MCF 10A (cell line): ENCODE measurements around the gene SLAMF1. TPM values are rescaled to one million over a fixed set of nuclear protein-coding genes. Genes with fewer than 3 reads are reported as not detected.
"Not testable (repeated sequence)": the region's sequence is repeated elsewhere in the genome, so short reads cannot be mapped to it uniquely, and the experiment has no call there.

ENCODE experiments used
- BruUV-seq: library from RNA; stranded (reverse); fragments of 400-500 nt; replicated peaks from 2 replicates; lab custom pipeline; 2021; lab: Mats Ljungman, UMichigan
- CTCF ChIA-PET: fragments of 300-600 bp; sonication (Branson Sonifier 250); formaldehyde crosslinking; extraction: SDS; loops from one replicate; lab custom pipeline; 2021; ENCODE audit warnings: antibody characterized with exemption, inconsistent platforms; lab: Yijun Ruan, JAX
- POLR2A ChIA-PET: fragments of 300-600, 350-650 bp; sonication (Branson Sonifier 250); formaldehyde crosslinking; extraction: SDS; loops from one replicate; lab custom pipeline; 2020; ENCODE audit warnings: antibody characterized with exemption, inconsistent platforms; lab: Yijun Ruan, JAX
- DNase-seq: peaks from one replicate; pipeline ENCODE4 v3.0.0-alpha.2; 2018; ENCODE audit not compliant: unreplicated experiment
- H3K27ac Mint-ChIP-seq: one replicate; pipeline ENCODE4 v1.8.0; 2022; ENCODE audit warnings: mild to moderate bottlenecking, low read depth, mixed read lengths; ENCODE audit not compliant: unreplicated experiment
- H3K27me3 Mint-ChIP-seq: one replicate; pipeline ENCODE4 v1.8.0; 2022; ENCODE audit warnings: mixed read lengths; ENCODE audit not compliant: insufficient read depth, unreplicated experiment
- H3K36me3 Mint-ChIP-seq: one replicate; pipeline ENCODE4 v1.8.0; 2022; ENCODE audit warnings: mild to moderate bottlenecking, moderate library complexity, mixed read lengths; ENCODE audit not compliant: insufficient read depth, unreplicated experiment
- H3K4me1 Mint-ChIP-seq: one replicate; pipeline ENCODE4 v1.8.0; 2022; ENCODE audit warnings: mixed read lengths; ENCODE audit not compliant: insufficient read depth, unreplicated experiment
- H3K4me3 Mint-ChIP-seq: one replicate; pipeline ENCODE4 v1.8.0; 2022; ENCODE audit warnings: mild to moderate bottlenecking, moderate library complexity, mixed read lengths; ENCODE audit not compliant: unreplicated experiment
- H3K9me3 Mint-ChIP-seq: one replicate; pipeline ENCODE4 v1.8.0; 2022; ENCODE audit warnings: mixed read lengths; ENCODE audit not compliant: unreplicated experiment
- CTCF ChIP-seq: fragments of 200-600 bp; IDR thresholded peaks from one replicate; pipeline ENCODE4 v1.8.0; 2022; ENCODE audit warnings: antibody characterized with exemption, mild to moderate bottlenecking; ENCODE audit not compliant: unreplicated experiment
- intact Hi-C: fragments of 100-400 bp; cut with micrococcal nuclease; formaldehyde crosslinking; loops from 2 replicates; pipeline ENCODE4 v1.14.1; 2022
- total RNA-seq: library from RNA; stranded (reverse); gene quantifications from 2 replicates; pipeline ENCODE4 v1.2.3, GENCODE V29; 2022

Gene SLAMF1
- total RNA-seq, 1 experiment from 2014 or later: not detected

- no peak overlapping the region for H3K4me3 Mint-ChIP-seq
- H3K4me1 Mint-ChIP-seq: no peaks in the 10 kb centered on the region
- POLR2A ChIA-PET: no interaction called here
- DNase-seq: no peak
- H3K9me3 Mint-ChIP-seq: no peaks in the 10 kb centered on the region
- H3K27me3 Mint-ChIP-seq: peaks cover 49% of the 10 kb centered on the region
- BruUV-seq: no TSS peak
- CTCF ChIA-PET: interaction anchor here (0.7 to 1.1 kb wide), 4 partner anchors 10 to 44 kb away, joined by 3 to 5 read pairs (median 4); no protein-coding TSS in a partner anchor
- no peak for TF ChIP-seq CTCF
- H3K27ac Mint-ChIP-seq: no peak overlapping the region
- intact Hi-C loops: no loop called here
- H3K36me3 Mint-ChIP-seq: no peaks in the 10 kb centered on the region
Observed at GRCh38 chr1:160588468-160588867, 58.4 kb downstream of the SLAMF1 start.

- no TSS peak for BruUV-seq
- Mint-ChIP-seq H3K4me3 (no peak overlapping the region), H3K27me3 (peaks cover 55% of the 10 kb centered on the region), H3K9me3 (no peaks in the 10 kb centered on the region), H3K27ac (no peak overlapping the region), H3K36me3 (no peaks in the 10 kb centered on the region), H3K4me1 (no peaks in the 10 kb centered on the region)
- ChIA-PET CTCF (interaction anchor here (0.6 to 1.5 kb wide), 3 partner anchors 19 to 39 kb away, joined by 3 read pairs; no protein-coding TSS in a partner anchor), POLR2A (interaction anchor here (1.1 kb wide), 1 partner anchor 32 kb away, joined by 3 read pairs; no protein-coding TSS in a partner anchor)
- intact Hi-C loops: no loop called here
- DNase-seq: no peak
- no peak for TF ChIP-seq CTCF
Observed at GRCh38 chr1:160584784-160585183, 62.1 kb downstream of the SLAMF1 start.

- BruUV-seq, H3K4me1 Mint-ChIP-seq, H3K27ac Mint-ChIP-seq, H3K9me3 Mint-ChIP-seq, intact Hi-C loops, H3K4me3 Mint-ChIP-seq, H3K36me3 Mint-ChIP-seq, DNase-seq: not testable (repeated sequence)
- ChIA-PET POLR2A (interaction anchor here (1.0 kb wide), 1 partner anchor 151 kb away, joined by 3 read pairs; no protein-coding TSS in a partner anchor), CTCF (interaction anchor here (0.7 kb wide), 1 partner anchor 185 kb away, joined by 3 read pairs; no protein-coding TSS in a partner anchor)
- H3K27me3 Mint-ChIP-seq: peaks cover 47% of the 10 kb centered on the region
Observed at GRCh38 chr1:160582976-160583375, 63.9 kb downstream of the SLAMF1 start.

GRCh38 chr1:160581961-160582360, 64.9 kb downstream of the SLAMF1 start:
- Mint-ChIP-seq H3K36me3 (no peaks in the 10 kb centered on the region), H3K4me3 (no peak overlapping the region), H3K9me3 (no peaks in the 10 kb centered on the region), H3K27ac (no peak overlapping the region), H3K27me3 (peaks cover 57% of the 10 kb centered on the region), H3K4me1 (no peaks in the 10 kb centered on the region)
- POLR2A ChIA-PET: no interaction called here
- no peak for TF ChIP-seq CTCF
- BruUV-seq: no TSS peak
- intact Hi-C loops: no loop called here
- DNase-seq: no peak
- CTCF ChIA-PET: no interaction called here
